Subcutaneous adipose tissue (tissue), 4 donors: ENCODE results near the gene NINJ2. TPM values are rescaled to one million over a fixed set of nuclear protein-coding genes. Genes with fewer than 3 reads are reported as not detected.

ENCODE experiments used
- CTCF ChIP-seq: fragments of 450-650 bp; IDR thresholded peaks from one replicate; pipeline ENCODE4 v1.5.1; 2016; ENCODE audit warnings: low read depth, mild to moderate bottlenecking, control low read depth, antibody characterized with exemption, moderate library complexity
- total RNA-seq, 4 donors: library from RNA; depleted of rRNA; stranded (reverse); fragments of >200 nt; gene quantifications; one replicate each; pipeline ENCODE4 v1.1.0, GENCODE V29; 2016

The NINJ2 gene
- total RNA-seq, 4 donors from 2014 or later: 9.4 to 54.3 (median 19.0) TPM

GRCh38 chr12:568486-568885 lies 94.8 kb downstream of the NINJ2 start:
- no peak for TF ChIP-seq CTCF

GRCh38 chr12:565589-566105 lies 97.6 kb downstream of the NINJ2 start:
- TF ChIP-seq CTCF: no peak

GRCh38 chr12:565161-565560 lies 98.1 kb downstream of the NINJ2 start:
- TF ChIP-seq CTCF: no peak

GRCh38 chr12:563787-564298 lies 99.4 kb downstream of the NINJ2 start:
- no peak for TF ChIP-seq CTCF

- TF ChIP-seq CTCF: no peak
These were observed 99.9 kb downstream of the NINJ2 start for GRCh38 chr12:563250-563781.

GRCh38 chr12:562634-563033 lies 100.6 kb downstream of the NINJ2 start:
- TF ChIP-seq CTCF: no peak

- no peak for TF ChIP-seq CTCF
These were observed 101.2 kb downstream of the NINJ2 start for GRCh38 chr12:561908-562593.
